COLO829 (cell line): Measurements from ENCODE around the gene RLN2.
"Not testable (repeated sequence)": the region's sequence is repeated elsewhere in the genome, so short reads cannot be mapped to it uniquely, and the experiment has no call there.

Experiments used
- DNase-seq: peaks from one replicate; pipeline ENCODE4 v3.0.0; 2012; ENCODE audit warnings: low spot score

The RLN2 gene

GRCh38 chr9:5303840-5304795 lies at the start of gene RLN2:
RLN2 (minus strand) TSS chr9:5304716; CDS start chr9:5304580, 136 bp downstream.
- not testable (repeated sequence) for DNase-seq

- DNase-seq, result no peak
Measured at GRCh38 chr9:5354184-5354583, 49.7 kb upstream of the RLN2 start.

- DNase-seq, result no peak
Measured at GRCh38 chr9:5352637-5353248, 48.2 kb upstream of the RLN2 start.

GRCh38 chr9:5338992-5339981 lies 34.8 kb upstream of the RLN2 start, which contains the start of gene RLN1:
RLN1 (minus strand) TSS chr9:5339876; CDS start chr9:5339746, 130 bp downstream.
- DNase-seq, result not testable (repeated sequence)

GRCh38 chr9:5336688-5337087 lies 32.2 kb upstream of the RLN2 start:
- DNase-seq, result no peak

- DNase-seq, result not testable (repeated sequence)
Measured at GRCh38 chr9:5331276-5331675, 26.8 kb upstream of the RLN2 start.

- DNase-seq, result no peak
Measured at GRCh38 chr9:5326893-5327548, 22.5 kb upstream of the RLN2 start.

GRCh38 chr9:5326187-5326586 lies 21.7 kb upstream of the RLN2 start:
- no peak for DNase-seq

- DNase-seq, result not testable (repeated sequence)
Measured at GRCh38 chr9:5321601-5322000, 17.1 kb upstream of the RLN2 start.

- no peak for DNase-seq
Measured at GRCh38 chr9:5321058-5321457, 16.5 kb upstream of the RLN2 start.

- DNase-seq, result not testable (repeated sequence)
Measured at GRCh38 chr9:5316406-5316805, 11.9 kb upstream of the RLN2 start.

GRCh38 chr9:5315187-5315923 lies 10.8 kb upstream of the RLN2 start:
- DNase-seq, result no peak

- no peak for DNase-seq
Measured at GRCh38 chr9:5310851-5311250, 6.3 kb upstream of the RLN2 start.

- no peak for DNase-seq
Measured at GRCh38 chr9:5305741-5306140, 1.2 kb upstream of the RLN2 start.

- no peak for DNase-seq
Measured at GRCh38 chr9:5301544-5301943, 3.0 kb downstream of the RLN2 start.

GRCh38 chr9:5292141-5292540 lies 12.4 kb downstream of the RLN2 start:
- DNase-seq, result no peak

- DNase-seq, result no peak
Measured at GRCh38 chr9:5288591-5288990, 15.9 kb downstream of the RLN2 start.

- DNase-seq, result no peak
Measured at GRCh38 chr9:5286262-5286661, 18.3 kb downstream of the RLN2 start.

- DNase-seq, result no peak
Measured at GRCh38 chr9:5278486-5278885, 26.0 kb downstream of the RLN2 start.

GRCh38 chr9:5274770-5275169 lies 29.7 kb downstream of the RLN2 start:
- DNase-seq, result no peak

- peak; percentile 28 for DNase-seq
Measured at GRCh38 chr9:5269249-5269715, 35.2 kb downstream of the RLN2 start.
